Epithelial cell of umbilical artery (primary cell): Measurements from ENCODE around the gene TMEM205. TPM values are rescaled to one million over a fixed set of nuclear protein-coding genes. Genes with fewer than 3 reads are reported as not detected.

ENCODE experiments used
- total RNA-seq: library from RNA; depleted of rRNA; stranded (reverse); fragments of >200 nt; gene quantifications from 2 replicates; pipeline ENCODE4 v1.2.3, GENCODE V29; 2014

Gene TMEM205
- 133 and 199 TPM in 2 replicates for total RNA-seq

DNA sequence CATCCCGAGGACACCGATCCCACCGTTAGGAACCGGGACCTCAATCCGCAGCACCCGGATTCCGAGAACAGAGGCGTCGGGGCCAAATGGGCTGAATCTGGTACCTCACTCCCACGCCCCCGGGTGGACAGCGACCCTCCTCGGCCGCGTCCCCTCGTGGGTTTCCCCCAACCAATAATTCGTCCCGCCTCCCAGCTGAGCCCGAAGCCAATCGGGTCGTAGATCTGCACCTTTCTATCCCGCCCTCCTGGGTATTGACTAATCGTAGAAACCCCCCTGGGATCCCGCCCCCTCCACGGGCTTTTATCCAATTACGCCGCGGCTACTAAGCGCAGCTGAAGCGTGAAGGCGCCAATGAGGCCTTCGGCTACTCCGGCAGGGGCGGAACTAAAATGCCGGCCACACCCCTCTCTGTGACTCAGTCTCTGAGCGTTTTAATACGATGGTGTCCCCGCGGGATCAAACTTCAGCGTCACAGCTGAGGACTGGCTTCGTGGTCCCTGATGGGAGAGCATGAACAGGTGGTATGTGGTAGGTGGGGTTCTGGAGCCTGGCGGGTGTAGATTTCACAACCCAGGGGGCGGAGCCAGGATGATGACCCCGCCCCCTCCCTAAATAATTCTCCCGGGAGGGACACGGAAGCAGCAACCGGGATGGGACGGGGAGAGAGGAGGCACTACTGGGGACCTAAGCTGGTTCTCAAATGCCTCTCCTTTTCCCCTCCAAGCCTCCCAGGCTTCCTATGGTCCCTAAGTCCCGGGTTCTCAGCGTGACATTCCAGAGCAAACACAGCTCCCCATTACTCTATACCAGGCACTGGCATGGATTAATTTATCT, at the start of gene TMEM205, which contains the start of gene CCDC159:
TSS of gene TMEM205 (minus strand) at position 165 of the 837 bp plus-strand sequence. CDS start 649 bp downstream, outside the sequence.
TSS of gene CCDC159 (plus strand) at position 416 of the 837 bp plus-strand sequence. CDS start at position 504, 88 bp downstream.

DNA sequence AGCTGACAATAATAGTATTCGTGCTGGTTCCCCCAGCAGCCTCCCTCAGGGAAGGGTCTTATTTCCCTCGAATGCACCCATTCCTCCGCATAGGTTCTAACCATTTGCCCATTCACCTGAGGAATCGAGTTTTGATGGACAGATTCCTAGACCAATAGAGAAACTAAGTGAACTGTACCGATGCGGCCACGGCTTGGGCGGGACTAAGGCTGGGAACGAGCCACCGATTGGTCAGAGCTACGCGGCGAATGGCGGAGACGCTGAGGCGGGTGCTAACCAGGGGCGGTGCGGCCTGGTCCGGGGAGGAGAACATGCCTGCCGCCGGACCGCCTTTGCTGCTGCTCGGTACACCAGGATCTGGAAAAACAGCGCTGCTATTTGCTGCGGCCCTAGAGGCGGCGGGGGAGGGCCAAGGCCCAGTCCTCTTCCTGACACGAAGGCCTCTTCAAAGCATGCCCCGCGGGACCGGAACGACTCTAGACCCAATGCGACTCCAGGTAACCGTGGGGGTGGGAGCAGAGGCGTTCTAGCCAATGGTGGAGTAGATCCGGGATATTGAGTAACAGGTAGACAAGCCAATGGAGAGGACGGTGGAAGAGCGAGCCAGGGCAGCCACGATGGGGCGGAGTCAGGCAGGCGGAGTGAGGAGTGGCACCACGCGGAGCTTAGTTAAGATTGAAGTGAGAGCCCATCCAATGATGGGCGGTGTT, 28.5 kb upstream of the TMEM205 start, which contains the start of gene SWSAP1:
TSS of gene SWSAP1 (plus strand) at position 234 of the 710 bp plus-strand sequence. CDS start at position 249, 15 bp downstream.

DNA sequence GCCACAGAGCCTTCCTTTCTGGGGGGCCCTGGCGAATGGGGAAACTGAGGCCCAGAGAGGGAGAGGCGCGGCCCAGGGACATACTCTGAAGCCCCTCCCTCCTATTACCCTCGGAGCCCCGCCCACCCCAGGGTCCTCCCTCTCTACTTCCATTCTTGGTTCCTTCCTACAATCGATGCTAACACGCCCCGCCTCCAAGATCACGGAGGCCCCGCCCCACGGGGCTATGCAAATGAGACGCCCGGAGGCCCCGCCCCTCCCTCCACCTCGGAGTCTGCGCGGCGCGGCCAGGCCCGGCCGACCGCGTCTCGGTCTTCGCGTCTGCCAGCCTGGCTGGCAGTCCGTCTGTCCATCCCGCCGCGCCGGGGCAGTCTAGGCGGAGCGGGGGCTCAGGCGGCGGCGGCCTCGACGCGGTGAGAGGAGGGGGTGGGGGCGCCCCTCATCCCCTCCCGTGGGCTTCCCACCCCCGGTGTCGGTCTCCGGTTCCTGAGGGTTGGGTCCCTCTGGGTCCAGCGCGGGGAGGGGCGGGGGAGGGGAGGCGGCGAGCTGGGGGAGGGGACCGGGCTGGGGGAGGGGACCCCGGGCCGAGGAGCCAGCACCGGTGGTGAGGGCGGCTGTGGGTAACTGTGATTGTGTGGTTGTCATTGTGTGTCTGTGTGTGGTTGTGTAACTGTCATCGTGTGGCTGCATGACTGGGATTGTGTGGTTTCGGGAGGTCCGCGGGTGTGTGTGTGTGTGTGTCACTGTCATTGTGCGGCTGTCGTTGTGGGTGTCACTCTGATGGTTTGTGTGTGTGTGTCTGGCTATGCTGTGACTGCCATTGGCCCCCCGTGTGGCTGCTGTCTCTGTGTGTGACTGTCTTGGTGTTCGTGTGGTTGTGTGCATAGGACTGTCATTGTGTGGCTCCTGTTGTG, 9.3 kb upstream of the TMEM205 start, which contains the start of gene PLPPR2:
TSS of gene PLPPR2 (plus strand) at position 273 of the 914 bp plus-strand sequence. CDS start 2,242 bp downstream, outside the sequence.

DNA sequence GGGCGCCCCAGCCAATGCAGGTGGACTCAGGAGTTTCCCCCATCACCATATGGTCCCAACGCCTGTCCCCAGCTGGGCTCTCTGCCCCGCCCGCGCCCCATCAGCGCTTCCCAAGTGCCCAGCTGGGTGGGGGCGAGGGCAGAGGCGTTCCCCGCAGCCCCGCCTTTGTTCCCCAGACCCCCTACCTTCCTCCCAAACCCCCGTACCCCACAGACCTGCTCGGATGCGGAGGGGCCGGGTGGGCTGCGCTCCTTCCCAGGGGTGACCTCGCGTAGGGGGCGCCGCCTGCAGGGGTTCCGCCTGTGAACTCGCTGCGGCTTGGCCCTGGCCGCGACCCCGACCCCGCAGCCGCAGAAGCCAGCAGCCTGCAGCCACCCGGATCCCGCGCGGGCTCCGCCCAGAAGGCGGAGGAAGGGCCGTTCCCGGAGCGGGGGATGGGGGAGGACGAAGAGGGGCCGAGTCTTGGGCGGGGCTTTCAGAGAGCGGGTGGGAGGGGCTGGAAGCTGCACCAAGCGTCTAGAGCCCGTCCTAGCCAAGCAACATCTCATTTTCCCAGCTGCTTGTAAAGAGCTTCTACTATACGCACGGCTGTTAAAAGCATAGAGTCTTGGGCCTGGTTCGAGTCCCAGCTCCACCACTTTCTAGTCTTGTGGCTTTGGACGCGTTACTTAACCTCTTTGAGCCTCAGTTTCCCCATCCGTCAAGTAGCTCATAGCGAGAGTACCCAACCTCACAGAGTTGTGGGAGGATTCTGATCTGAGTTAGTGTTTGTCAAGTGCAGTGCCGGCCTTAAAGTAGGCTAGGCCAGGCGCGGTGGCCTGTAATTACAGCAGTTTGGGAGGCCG, 6.6 kb downstream of the TMEM205 start, which contains the start of gene RAB3D:
TSS of gene RAB3D (minus strand) at position 404 of the 845 bp plus-strand sequence. CDS start 2,258 bp downstream, outside the sequence.

DNA sequence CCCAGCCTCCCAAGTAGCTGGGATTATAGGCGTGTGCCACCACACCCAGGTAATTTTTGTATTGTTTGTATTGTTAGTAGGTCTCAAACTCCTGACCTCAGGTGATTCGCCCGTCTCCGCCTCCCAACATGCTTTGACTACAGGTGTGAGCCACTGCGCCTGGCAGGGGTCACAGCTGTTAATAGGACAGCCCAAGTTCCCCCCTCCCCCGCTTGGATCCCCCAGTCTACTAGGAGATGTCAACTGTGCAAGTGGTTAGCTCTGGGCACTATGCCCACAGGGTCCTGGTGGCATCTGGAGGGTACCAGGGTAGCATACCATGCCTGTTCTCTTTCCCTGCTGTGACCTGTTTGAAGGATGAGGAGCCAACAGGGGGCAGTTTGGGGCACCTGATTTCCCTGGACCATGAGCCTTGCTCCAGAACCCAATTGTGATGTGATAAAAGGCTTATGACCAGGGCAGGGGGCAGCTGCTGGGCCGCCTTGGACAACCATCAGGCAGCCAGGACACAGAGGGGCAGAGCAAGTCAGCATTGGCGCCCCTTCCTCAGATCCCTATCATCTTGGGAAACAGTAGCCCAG, 50.3 kb downstream of the TMEM205 start, which contains the start of gene TSPAN16:
TSS of gene TSPAN16 (plus strand) at position 496 of the 581 bp plus-strand sequence. CDS start 138 bp downstream, outside the sequence.

Other genes with a start within 250 kb of the TMEM205 start
- 70.5 and 117 TPM in 2 replicates for gene SPC24, start 190.5 kb downstream of the TMEM205 start, total RNA-seq
- gene KANK2, start 148.7 kb downstream of the TMEM205 start, total RNA-seq: 59.4 and 74.8 TPM in 2 replicates
- gene ANGPTL8, start 106.6 kb downstream of the TMEM205 start, total RNA-seq: not detected in 2 replicates
- 39.8 and 71.5 TPM in 2 replicates for gene DOCK6, start 83.7 kb downstream of the TMEM205 start, total RNA-seq
- gene TSPAN16, start 50.1 kb downstream of the TMEM205 start, total RNA-seq: not detected in 2 replicates
- 31.8 and 32.2 TPM in 2 replicates for gene RAB3D, start 6.6 kb downstream of the TMEM205 start, total RNA-seq
- 3.8 and 6.2 TPM in 2 replicates for gene CCDC159, start 251 bp upstream of the TMEM205 start, total RNA-seq
- 3.8 and 6.2 TPM in 2 replicates for gene PLPPR2, start 9.2 kb upstream of the TMEM205 start, total RNA-seq
- gene SWSAP1, start 28.4 kb upstream of the TMEM205 start, total RNA-seq: 0.61 and 0.65 TPM in 2 replicates
- 5.6 and 6.8 TPM in 2 replicates for gene EPOR, start 38.0 kb upstream of the TMEM205 start, total RNA-seq
- gene RGL3, start 73.0 kb upstream of the TMEM205 start, total RNA-seq: 2.1 and 3.2 TPM in 2 replicates
- under 0.01 TPM in 1 of 2 replicates, not detected in the other for gene ODAD3, start 88.9 kb upstream of the TMEM205 start, total RNA-seq
- 99.2 and 102 TPM in 2 replicates for gene PRKCSH, start 89.4 kb upstream of the TMEM205 start, total RNA-seq
- gene ELAVL3, start 134.8 kb upstream of the TMEM205 start, total RNA-seq: not detected in 2 replicates
- 6.8 and 7.9 TPM in 2 replicates for gene ZNF653, start 159.6 kb upstream of the TMEM205 start, total RNA-seq
- 34.1 and 38.9 TPM in 2 replicates for gene ECSIT, start 182.9 kb upstream of the TMEM205 start, total RNA-seq
- 0.32 and 2.0 TPM in 2 replicates for gene CNN1, start 192.6 kb upstream of the TMEM205 start, total RNA-seq
- 24.5 and 30.2 TPM in 2 replicates for gene ELOF1, start 213.0 kb upstream of the TMEM205 start, total RNA-seq
- gene ACP5, start 231.4 kb upstream of the TMEM205 start, total RNA-seq: not detected in 2 replicates